K562 (cell line): ENCODE results near the gene BMF. TPM values are rescaled to one million over a fixed set of nuclear protein-coding genes. Genes with fewer than 3 reads are reported as not detected.

Source experiments
- ATAC-seq: fragments of 200-7000 bp; cut with Tn5 transposase; 3 replicates; pipeline ENCODE4 v1.9.1; 2020; ENCODE audit warnings: moderate library complexity
- BruUV-seq: library from RNA; stranded (reverse); fragments of 400-500 nt; replicated peaks from 2 replicates; lab custom pipeline; 2021; lab: Mats Ljungman, UMichigan
- CTCF ChIA-PET: fragments of 300-600 bp; formaldehyde crosslinking; extraction: SDS; loops from one replicate; lab custom pipeline; 2021; ENCODE audit warnings: low intra/inter-chr PET ratio; lab: Yijun Ruan, JAX
- POLR2A ChIA-PET: fragments of 300-600, 350-650 bp; sonication (Branson Sonifier 250); formaldehyde crosslinking; extraction: SDS; loops from one replicate; lab custom pipeline; 2021; ENCODE audit warnings: antibody characterized with exemption, inconsistent platforms; lab: Yijun Ruan, JAX
- DNase-seq, 4 experiments: peaks; one replicate each; pipeline versions ENCODE4 v3.0.0 to v3.0.0-alpha.2; 2011 to 2018; ENCODE audit warnings: low spot score in 3 of 4, mixed read lengths in 3 of 4; ENCODE audit errors: extremely low read depth in 1 of 4
- FAIRE-seq: peaks from 2 replicates; lab custom pipeline; 2011; peaks lifted over from hg19 to GRCh38; lab: Jason Lieb, UNC
- H2AFZ ChIP-seq: 2 replicates; pipeline ENCODE4 v1.6.0; 2011; ENCODE audit warnings: low read depth, low read length, control low read depth, inconsistent platforms
- H3K27ac ChIP-seq: fragments of 200-600 bp; 3 replicates; pipeline ENCODE4 v1.8.0; 2011; ENCODE audit warnings: low read depth, mild to moderate bottlenecking, control low read depth, inconsistent platforms, low read length, moderate library complexity, mixed read lengths; ENCODE audit errors: extremely low read depth
- H3K27me3 ChIP-seq, 2 experiments: fragments of 300-600 bp in 1 of 2; 2 replicates in 1 of 2; 3 replicates in 1 of 2; pipeline versions ENCODE4 v1.6.0 to v1.8.0; 2011; ENCODE audit warnings: inconsistent platforms in 2 of 2, low read length in 2 of 2, mild to moderate bottlenecking in 1 of 2, mixed read lengths in 1 of 2, moderate library complexity in 1 of 2; ENCODE audit not compliant: control insufficient read depth in 2 of 2, insufficient read depth in 2 of 2
- H3K36me3 ChIP-seq: fragments of 300-600 bp; 3 replicates; pipeline ENCODE4 v1.8.0; 2011; ENCODE audit warnings: mild to moderate bottlenecking, low read length, inconsistent platforms; ENCODE audit not compliant: control insufficient read depth, insufficient read depth
- H3K4me1 ChIP-seq, 2 experiments: fragments of 200-600 bp in 1 of 2; replicated peaks in 1 of 2; 2 replicates in 1 of 2; 3 replicates in 1 of 2; pipeline versions ENCODE4 v1.5.1 to v1.8.0; 2011; ENCODE audit warnings: inconsistent platforms in 2 of 2, low read length in 2 of 2, mild to moderate bottlenecking in 1 of 2, mixed read lengths in 1 of 2, moderate library complexity in 1 of 2; ENCODE audit not compliant: control insufficient read depth in 2 of 2, insufficient read depth in 2 of 2
- H3K4me2 ChIP-seq: 2 replicates; pipeline ENCODE4 v1.6.1; 2011; ENCODE audit warnings: low read length, control low read depth, inconsistent platforms, mixed read lengths; ENCODE audit not compliant: insufficient read depth
- H3K4me3 ChIP-seq: fragments of 200-600 bp; sonication (generic), shearing (Covaris generic); 2 replicates; pipeline ENCODE4 v1.5.1; 2016; ENCODE audit warnings: control low read depth, inconsistent platforms
- H3K79me2 ChIP-seq: fragments of 200-600 bp; 3 replicates; pipeline ENCODE4 v1.8.0; 2011; ENCODE audit warnings: low read length, inconsistent platforms; ENCODE audit not compliant: control insufficient read depth, insufficient read depth
- H3K9ac ChIP-seq, 2 experiments: 2 replicates each; pipeline versions ENCODE4 v1.6.0 to v1.6.1; 2011; ENCODE audit warnings: low read depth in 2 of 2, low read length in 2 of 2, control low read depth in 1 of 2, inconsistent platforms in 1 of 2, mild to moderate bottlenecking in 1 of 2, mixed read lengths in 1 of 2; ENCODE audit not compliant: insufficient read depth in 1 of 2
- H3K9me1 ChIP-seq: one replicate; pipeline ENCODE4 v1.6.0; 2011; ENCODE audit warnings: inconsistent platforms, mild to moderate bottlenecking, low read length, moderate library complexity; ENCODE audit not compliant: control insufficient read depth, insufficient read depth
- H3K9me3 ChIP-seq: replicated peaks from 2 replicates; pipeline ENCODE4 v1.5.1; 2011; ENCODE audit warnings: low read depth, low read length, inconsistent platforms; ENCODE audit not compliant: control insufficient read depth, insufficient read depth
- H4K20me1 ChIP-seq: replicated peaks from 2 replicates; pipeline ENCODE4 v1.6.1; 2011; ENCODE audit warnings: low read length, inconsistent platforms, mixed read lengths; ENCODE audit not compliant: control insufficient read depth, insufficient read depth
- CBX1 ChIP-seq: sonication (generic); IDR thresholded peaks from 2 replicates; pipeline ENCODE4 v1.6.1; 2016; ENCODE audit warnings: antibody characterized with exemption, low read depth, mild to moderate bottlenecking
- CGGBP1 ChIP-seq: fragments of 250-450 bp; sonication (Bioruptor Pico); IDR thresholded peaks from 2 replicates; pipeline ENCODE4 v1.9.0; 2021; ENCODE audit warnings: mild to moderate bottlenecking
- CHD2 ChIP-seq: IDR thresholded peaks from 2 replicates; pipeline ENCODE4 v1.6.1; 2011; ENCODE audit warnings: low read depth, low read length
- CREM ChIP-seq: IDR thresholded peaks from 2 replicates; pipeline ENCODE4 v1.6.1; 2014; ENCODE audit warnings: antibody characterized with exemption, low read depth
- GABPB1 ChIP-seq: sonication (generic); formaldehyde crosslinking; IDR thresholded peaks from 2 replicates; pipeline ENCODE4 v1.8.0; 2022; ENCODE audit warnings: mild to moderate bottlenecking, missing genetic modification reagents
- HNRNPL ChIP-seq: fragments of 200-400 bp; formaldehyde crosslinking; IDR thresholded peaks from 2 replicates; pipeline ENCODE4 v1.6.1; 2017; ENCODE audit warnings: low read depth, mild to moderate bottlenecking, low read length
- MAFK ChIP-seq: IDR thresholded peaks from 2 replicates; pipeline ENCODE4 v1.6.1; 2011; ENCODE audit warnings: low read length, improper control_type of control experiment
- POLR2AphosphoS5 ChIP-seq: IDR thresholded peaks from 2 replicates; pipeline ENCODE4 v1.6.1; 2011; ENCODE audit warnings: mild to moderate bottlenecking, low read depth, low read length, moderate library complexity; ENCODE audit not compliant: control insufficient read depth, insufficient read depth
- PYGO2 ChIP-seq: fragments of 450-650 bp; IDR thresholded peaks from 2 replicates; pipeline ENCODE4 v1.6.1; 2016; ENCODE audit warnings: mild to moderate bottlenecking, missing genetic modification characterization, moderate library complexity, missing compliant biosample characterization
- THRAP3 ChIP-seq: fragments of 450-650 bp; IDR thresholded peaks from 2 replicates; pipeline ENCODE4 v1.6.1; 2016; ENCODE audit warnings: mild to moderate bottlenecking, inconsistent platforms, borderline replicate concordance
- ZNF239 ChIP-seq: fragments of 250-450 bp; sonication (Bioruptor Pico); IDR thresholded peaks from 2 replicates; pipeline ENCODE4 v1.4.0; 2020; ENCODE audit warnings: mild to moderate bottlenecking
- WGBS: fragments of 100-300 bp; shearing (Covaris generic); methylation state at CpG from one replicate; pipeline ENCODE4 v1.1.6; 2016; ENCODE audit warnings: low coverage, mixed read lengths; ENCODE audit not compliant: insufficient coverage; ENCODE audit errors: missing lambda C conversion rate; 5-methylcytosine and 5-hydroxymethylcytosine counted together
- in situ Hi-C: fragments of 300-500 bp; cut with MboI; formaldehyde crosslinking; loops from 4 replicates; pipeline ENCODE4 v1.15.0; 2018; ENCODE audit warnings: inconsistent platforms, mixed read lengths
- intact Hi-C: fragments of 100-400 bp; cut with micrococcal nuclease; formaldehyde crosslinking; loops from 2 replicates; pipeline ENCODE4 v1.14.2; 2022
- polyA plus RNA-seq, 8 experiments: library from polyadenylated mRNA; depleted of rRNA in 4 of 8; stranded (reverse) in 5 of 8; unstranded in 3 of 8; fragments of >200 nt; fragmentation: Nextera tagmentation in 2 of 8; fragmentation: Illumina TruSeq in 1 of 8; extraction: Ambion mirVana in 2 of 8; extraction: Trizol in 1 of 8; gene quantifications; 2 replicates each; pipeline versions ENCODE4 v1.2.1 to v1.2.3, GENCODE V29; 2011 to 2014; ENCODE audit warnings: inconsistent platforms in 1 of 8, missing spikeins in 1 of 8
- total RNA-seq, 7 experiments: library from RNA; depleted of rRNA in 6 of 7; stranded (reverse); fragments of >200 nt in 6 of 7; fragmentation: Illumina TruSeq in 2 of 7; extraction: Trizol in 2 of 7; gene quantifications; 2 replicates each; pipeline versions ENCODE4 v1.2.1 to v1.2.3, GENCODE V29; 2011 to 2021; ENCODE audit warnings: low replicate concordance in 1 of 7

Gene BMF
- total and polyA plus RNA-seq, 9 of the 15 experiments (the other 6 are each of a cell fraction or from before 2014, with no cell fraction given) = 0.25 to 0.91 (median 0.59) TPM; not detected in 2

GRCh38 chr15:40048211-40048792 is 60.4 kb downstream of the BMF start:
- no peaks in the 10 kb centered on the region for H3K9me1 ChIP-seq
- no peaks in the 10 kb centered on the region for H3K27me3 ChIP-seq
- TF ChIP-seq CREM (no peak), CBX1 (no peak), HNRNPL (no peak), MAFK (no peak), PYGO2 (tag) (no peak), THRAP3 (no peak), GABPB1 (CRISPR knock-in tag) (no peak), CHD2 (no peak), POLR2AphosphoS5 (no peak), CGGBP1 (CRISPR knock-in tag) (no peak), ZNF239 (CRISPR knock-in tag) (no peak)
- no peak for FAIRE-seq
- intact Hi-C loops (loop anchor here (5.0 kb wide), 1 partner anchor 261 kb away; no protein-coding TSS in a partner anchor), in situ Hi-C loops (loop anchor here (5.0 kb wide), 1 partner anchor 224 kb away; no protein-coding TSS in a partner anchor)
- H3K9ac ChIP-seq = no peak overlapping the region
- no peak for DNase-seq
- WGBS = 62% methylated on average over 8 of the region's 10 CpGs
- H3K4me1 ChIP-seq = peaks cover 10 to 26% of the 10 kb centered on the region in 2 experiments
- BruUV-seq = no TSS peak
- H2AFZ ChIP-seq = no peak overlapping the region
- no peak for ATAC-seq
- H3K27ac ChIP-seq = no peak overlapping the region
- no peaks in the 10 kb centered on the region for H3K9me3 ChIP-seq
- H3K36me3 ChIP-seq = peaks cover 9% of the 10 kb centered on the region; the same call in 1 of the 3 replicates
- ChIA-PET CTCF (interaction anchor here (0.7 kb wide), 1 partner anchor 227 kb away, joined by 3 read pairs; no protein-coding TSS in a partner anchor), POLR2A (interaction anchor here (0.6 to 3.1 kb wide), 5 partner anchors 9 to 222 kb away, joined by 3 to 15 read pairs (median 3); partner anchors contain the start of genes BUB1B and SRP14)
- no peak overlapping the region for H3K4me3 ChIP-seq
- H4K20me1 ChIP-seq = no peaks in the 10 kb centered on the region; the same call in 1 of the 2 replicates
- no peaks in the 10 kb centered on the region for H3K79me2 ChIP-seq
- H3K4me2 ChIP-seq = no peak overlapping the region
